Skin epidermis (tissue), 12 donors: ENCODE data around the gene ALDH2.
"Not testable (repeated sequence)": the region's sequence is repeated elsewhere in the genome, so short reads cannot be mapped to it uniquely, and the experiment has no call there.

Experiments used
- H3K27ac ChIP-seq, 21 experiments: fragments of 200-600 bp; sonication (generic) in 11 of 21; one replicate each; pipeline ENCODE4 v1.5.0; 2020; ENCODE audit warnings: mild to moderate bottlenecking in 3 of 21, inconsistent platforms in 2 of 21, moderate library complexity in 2 of 21
- H3K4me3 ChIP-seq, 7 experiments: fragments of 200-600 bp; sonication (generic) in 2 of 7; one replicate each; pipeline ENCODE4 v1.5.0; 2020; ENCODE audit warnings: inconsistent platforms in 2 of 7, mild to moderate bottlenecking in 2 of 7, moderate library complexity in 1 of 7

The ALDH2 gene

GRCh38 chr12:111819191-111820158 lies 52.7 kb downstream of the ALDH2 start:
- Histone ChIP-seq H3K27ac (no peak overlapping the region), H3K4me3 (no peak overlapping the region)

GRCh38 chr12:111820828-111821227 lies 54.1 kb downstream of the ALDH2 start:
- H3K4me3 ChIP-seq, H3K27ac ChIP-seq: not testable (repeated sequence)

- Histone ChIP-seq H3K4me3 (no peak overlapping the region), H3K27ac (peak overlapping the region in 1 of 21 experiments; percentile 29)
Observed at GRCh38 chr12:111822886-111823285, 56.2 kb downstream of the ALDH2 start.

- Histone ChIP-seq H3K4me3 (no peak overlapping the region), H3K27ac (peak overlapping the region in 1 of 21 experiments; percentile 29)
Observed at GRCh38 chr12:111823891-111824290, 57.2 kb downstream of the ALDH2 start.

- H3K4me3 ChIP-seq, H3K27ac ChIP-seq: not testable (repeated sequence)
Observed at GRCh38 chr12:111824312-111824711, 57.6 kb downstream of the ALDH2 start.

GRCh38 chr12:111825509-111825908 lies 58.8 kb downstream of the ALDH2 start:
- Histone ChIP-seq H3K27ac (no peak overlapping the region), H3K4me3 (no peak overlapping the region)

- Histone ChIP-seq H3K27ac (no peak overlapping the region), H3K4me3 (no peak overlapping the region)
Observed at GRCh38 chr12:111826316-111826715, 59.6 kb downstream of the ALDH2 start.

- Histone ChIP-seq H3K4me3 (no peak overlapping the region), H3K27ac (no peak overlapping the region)
Observed at GRCh38 chr12:111826992-111827391, 60.3 kb downstream of the ALDH2 start.

GRCh38 chr12:111827907-111828306 lies 61.2 kb downstream of the ALDH2 start:
- no peak overlapping the region for H3K27ac ChIP-seq
- H3K4me3 ChIP-seq: no peak overlapping the region

- H3K27ac ChIP-seq: no peak overlapping the region
- no peak overlapping the region for H3K4me3 ChIP-seq
Observed at GRCh38 chr12:111828338-111828979, 61.7 kb downstream of the ALDH2 start.

- not testable (repeated sequence) for H3K27ac ChIP-seq, H3K4me3 ChIP-seq
Observed at GRCh38 chr12:111829635-111830034, 62.9 kb downstream of the ALDH2 start.

- peak overlapping the region in 6 of 21 experiments; percentile 16 to 54 (median 27) for H3K27ac ChIP-seq
- peak overlapping the region in 3 of 7 experiments; percentile 15 to 23 (median 18) for H3K4me3 ChIP-seq
Observed at GRCh38 chr12:111834740-111835386, 68.1 kb downstream of the ALDH2 start.

GRCh38 chr12:111835531-111836181 lies 68.9 kb downstream of the ALDH2 start:
- Histone ChIP-seq H3K27ac (peak overlapping the region in 6 of 21 experiments; percentile 16 to 54 (median 36)), H3K4me3 (peak overlapping the region in 1 of 7 experiments; percentile 18)

GRCh38 chr12:111838353-111838752 lies 71.6 kb downstream of the ALDH2 start:
- no peak overlapping the region for H3K27ac ChIP-seq
- H3K4me3 ChIP-seq: no peak overlapping the region

GRCh38 chr12:111840807-111841206 lies 74.1 kb downstream of the ALDH2 start:
- peak overlapping the region; percentile 65 to 99 (median 84) for H3K4me3 ChIP-seq
- H3K27ac ChIP-seq: peak overlapping the region in 18 of 21 experiments; percentile 91 to 100 (median 97)

- peak overlapping the region; percentile 65 to 99 (median 84) for H3K4me3 ChIP-seq
- H3K27ac ChIP-seq: peak overlapping the region; percentile 89 to 100 (median 97)
Observed at GRCh38 chr12:111841236-111841749, 74.6 kb downstream of the ALDH2 start.

- H3K27ac ChIP-seq: peak within 1 kb of the TSS; percentile 89 to 100 (median 97)
- peak within 1 kb of the TSS; percentile 65 to 99 (median 84) for H3K4me3 ChIP-seq
Observed at GRCh38 chr12:111841750-111842555, 75.2 kb downstream of the ALDH2 start, which contains the start of gene MAPKAPK5. Gene MAPKAPK5, plus strand, starts transcription at chr12:111842228. Its CDS starts 506 bp downstream, at chr12:111842734.
